Stimulated activated CD8-positive, alpha-beta memory T cell treated with anti-CD3 and anti-CD28 coated beads, Interleukin-4, amount 100 ng/mL, for 24 hours (primary cell): ENCODE results near the gene CDK5RAP2.
"Not testable (repeated sequence)": the region's sequence is repeated elsewhere in the genome, so short reads cannot be mapped to it uniquely, and the experiment has no call there.

ENCODE experiments used
- DNase-seq: peaks from one replicate; pipeline ENCODE4 v3.0.0-alpha.2; 2020; ENCODE audit warnings: low read depth

The CDK5RAP2 gene

GRCh38 chr9:120544441-120544840 lies 35.5 kb downstream of the CDK5RAP2 start:
- no peak for DNase-seq

DNA sequence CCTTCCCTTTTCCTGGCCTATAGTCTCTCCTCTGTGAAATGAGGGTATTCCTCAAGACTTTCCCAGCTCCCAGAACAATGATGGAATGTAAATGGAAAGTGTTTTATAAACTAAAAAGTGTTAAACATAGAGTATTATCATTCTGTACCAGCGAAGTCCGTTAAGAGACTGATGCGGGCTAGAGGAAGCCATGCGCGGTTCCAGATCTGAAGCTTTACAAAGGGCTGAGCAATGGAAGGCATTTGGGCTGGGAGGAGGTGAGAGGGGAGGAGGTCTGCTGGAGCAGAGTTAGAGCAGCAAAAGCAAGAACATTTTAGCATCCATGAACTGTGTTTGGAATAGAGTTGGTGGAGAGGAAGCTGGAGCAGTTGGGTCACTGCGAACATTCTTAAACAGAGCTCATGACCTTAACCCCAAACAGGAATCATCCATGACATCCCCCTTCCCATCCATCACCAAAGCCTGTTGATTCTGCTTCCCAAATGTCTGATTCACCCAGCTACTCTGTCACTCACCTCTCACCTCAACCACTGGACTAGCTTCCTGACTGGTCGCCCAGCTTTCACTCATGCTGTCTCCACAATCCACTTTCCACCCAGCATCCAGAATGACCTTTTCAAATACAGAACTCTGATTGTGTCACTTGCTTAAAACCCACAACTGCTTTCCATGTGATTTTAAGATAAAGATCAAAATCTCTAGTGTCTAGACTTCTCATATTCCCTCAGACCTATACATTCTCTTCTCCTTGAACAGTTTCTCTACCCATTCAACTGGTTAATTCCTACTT lies 37.1 kb downstream of the CDK5RAP2 start:
- DNase-seq: no peak

- DNase-seq: no peak
These were observed 38.0 kb downstream of the CDK5RAP2 start for GRCh38 chr9:120541921-120542320.

GRCh38 chr9:120539951-120540350 lies 40.0 kb downstream of the CDK5RAP2 start:
- DNase-seq: no peak

- no peak for DNase-seq
These were observed 41.6 kb downstream of the CDK5RAP2 start for GRCh38 chr9:120538339-120538738.

GRCh38 chr9:120536949-120537640 lies 42.9 kb downstream of the CDK5RAP2 start:
- no peak for DNase-seq

DNA sequence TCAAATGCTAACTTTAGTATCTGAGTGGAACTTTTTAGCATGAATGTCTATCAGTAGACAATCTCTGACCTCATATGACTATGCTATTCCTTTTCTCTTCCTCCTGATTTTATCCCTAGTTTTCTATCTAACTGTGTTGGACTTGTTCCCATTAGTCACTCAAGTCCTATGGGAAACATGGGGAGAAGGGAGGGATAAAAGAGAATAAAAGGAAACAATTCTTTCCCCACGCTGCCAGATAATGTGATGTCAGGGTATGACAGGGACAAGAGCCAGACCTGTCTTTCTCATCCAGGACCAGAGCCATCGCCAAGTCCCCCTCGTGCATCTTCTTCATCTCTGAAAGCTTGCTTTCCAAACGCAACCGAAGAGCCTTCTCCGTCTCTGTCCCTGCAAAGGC lies 43.9 kb downstream of the CDK5RAP2 start:
- DNase-seq: no peak

GRCh38 chr9:120534266-120534665 lies 45.7 kb downstream of the CDK5RAP2 start:
- DNase-seq: no peak

- DNase-seq: no peak
These were observed 47.1 kb downstream of the CDK5RAP2 start for GRCh38 chr9:120532891-120533290.

GRCh38 chr9:120532475-120532874 lies 47.5 kb downstream of the CDK5RAP2 start:
- no peak for DNase-seq

DNA sequence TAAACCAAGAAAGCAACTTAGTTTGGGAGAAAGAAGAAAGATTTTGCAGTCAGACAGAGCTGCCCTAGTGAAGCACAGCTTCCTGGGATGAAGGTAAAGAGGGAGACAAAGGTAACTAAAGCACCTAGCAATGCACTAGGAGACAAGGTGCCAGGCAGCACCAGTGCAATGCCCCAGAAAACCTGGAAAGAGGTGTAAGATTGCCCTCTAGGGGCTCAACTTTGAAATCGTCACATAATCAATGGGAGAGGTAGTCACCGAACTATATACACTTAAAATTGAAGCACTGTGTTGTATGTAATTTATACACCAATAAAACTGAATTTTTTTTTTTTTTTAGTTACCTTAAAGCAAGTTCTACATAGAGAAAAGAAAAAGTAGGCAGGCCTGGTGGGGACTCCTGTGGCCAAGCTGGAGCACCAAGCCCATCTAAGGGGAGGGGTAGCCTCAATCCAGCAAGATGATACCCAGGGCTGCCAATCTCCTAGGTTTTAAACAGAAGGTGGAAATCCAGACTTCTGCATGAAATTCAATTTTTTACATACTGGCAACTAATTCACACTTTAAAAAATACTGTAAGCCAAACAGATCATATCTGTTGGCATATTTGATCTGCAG lies 48.2 kb downstream of the CDK5RAP2 start:
- DNase-seq: no peak

GRCh38 chr9:120530220-120530832 lies 49.6 kb downstream of the CDK5RAP2 start:
- DNase-seq: not testable (repeated sequence)

DNA sequence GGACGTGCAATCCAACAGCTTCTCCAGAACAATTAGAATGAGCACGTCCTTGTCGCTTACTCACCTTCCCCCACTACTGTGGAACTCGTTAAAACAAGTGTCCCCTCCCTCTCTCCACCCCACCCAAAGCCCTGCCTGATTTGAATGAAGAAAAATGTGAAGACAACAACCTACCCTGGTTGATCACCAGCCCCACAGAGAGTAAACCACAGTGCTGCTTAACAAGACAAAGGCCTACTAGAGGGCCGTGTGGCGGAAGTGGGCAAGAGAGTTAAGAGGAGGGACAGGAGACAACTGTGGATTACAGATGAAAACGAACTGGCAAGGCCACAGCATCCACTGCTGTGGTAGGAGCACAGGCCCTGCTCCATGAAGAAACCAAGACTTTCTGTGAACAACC lies 51.1 kb downstream of the CDK5RAP2 start:
- DNase-seq: no peak

GRCh38 chr9:120528327-120528726 lies 51.6 kb downstream of the CDK5RAP2 start:
- DNase-seq: no peak

DNA sequence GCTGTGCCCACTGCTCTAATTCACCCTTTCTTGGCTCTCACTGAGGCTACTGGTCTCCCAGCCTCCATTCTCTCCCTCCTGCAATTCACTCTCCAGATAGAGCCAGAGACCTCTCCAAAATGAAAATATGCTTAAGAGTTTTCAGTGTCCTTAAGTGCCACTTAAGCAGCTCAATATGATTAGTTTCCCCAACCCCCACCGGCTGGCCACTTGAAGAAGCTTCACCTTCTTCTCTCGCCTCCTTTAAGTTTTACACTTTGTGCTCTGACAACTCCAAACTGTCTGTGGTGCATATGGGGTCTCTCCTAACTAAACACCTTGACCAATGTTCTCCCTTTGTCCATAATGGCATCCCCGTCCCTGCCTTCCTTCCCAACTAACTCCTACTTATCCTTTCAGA lies 53.4 kb downstream of the CDK5RAP2 start:
- no peak for DNase-seq

GRCh38 chr9:120524863-120525262 lies 55.1 kb downstream of the CDK5RAP2 start:
- no peak for DNase-seq

GRCh38 chr9:120524038-120524437 lies 55.9 kb downstream of the CDK5RAP2 start:
- DNase-seq: no peak

DNA sequence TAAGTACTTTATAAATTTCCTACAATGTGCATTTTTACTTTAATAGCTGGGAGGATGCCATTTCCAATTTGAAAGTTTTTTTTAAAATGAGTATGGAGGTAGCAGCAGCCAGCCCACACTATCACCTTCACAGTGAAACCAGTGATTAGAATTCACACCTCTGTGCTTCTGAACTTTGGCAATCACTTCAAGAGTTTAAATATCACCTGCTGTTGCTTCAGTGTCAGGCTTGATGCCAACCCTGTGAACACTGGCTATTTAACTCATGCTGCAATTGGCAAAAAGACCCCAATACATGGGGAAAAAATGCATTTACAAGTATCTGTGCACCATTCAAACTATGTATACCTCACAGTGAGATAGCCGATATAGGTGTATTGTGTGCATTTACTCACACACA lies 57.4 kb downstream of the CDK5RAP2 start:
- no peak for DNase-seq

- DNase-seq: no peak
These were observed 57.9 kb downstream of the CDK5RAP2 start for GRCh38 chr9:120522032-120522431.

- no peak for DNase-seq
These were observed 58.9 kb downstream of the CDK5RAP2 start for GRCh38 chr9:120521101-120521500.

GRCh38 chr9:120515996-120516395 lies 64.0 kb downstream of the CDK5RAP2 start:
- not testable (repeated sequence) for DNase-seq

- DNase-seq: not testable (repeated sequence)
These were observed 64.5 kb downstream of the CDK5RAP2 start for GRCh38 chr9:120515481-120515880.

GRCh38 chr9:120514405-120514804 lies 65.6 kb downstream of the CDK5RAP2 start:
- DNase-seq: no peak
